HG02943 (cell line): ENCODE measurements around the gene CACNB1.
"Not testable (repeated sequence)": the region's sequence is repeated elsewhere in the genome, so short reads cannot be mapped to it uniquely, and the experiment has no call there.

ENCODE experiments used
- ATAC-seq: cut with Tn5 transposase; IDR thresholded peaks from one replicate; pipeline ENCODE4 v1.9.1; 2021; ENCODE audit warnings: mild to moderate bottlenecking, low read depth, moderate library complexity; ENCODE audit not compliant: unreplicated experiment

Gene CACNB1

GRCh38 chr17:39178536-39178935 lies 18.9 kb downstream of the CACNB1 start:
- ATAC-seq: no peak

- ATAC-seq: no peak
These were observed 20.2 kb downstream of the CACNB1 start for GRCh38 chr17:39177256-39177655.

GRCh38 chr17:39175695-39176093 lies 21.8 kb downstream of the CACNB1 start:
- no peak for ATAC-seq

- no peak for ATAC-seq
These were observed 22.4 kb downstream of the CACNB1 start for GRCh38 chr17:39174920-39175694.

- ATAC-seq: no peak
These were observed 23.8 kb downstream of the CACNB1 start for GRCh38 chr17:39173526-39174274.

GRCh38 chr17:39173080-39173479 lies 24.4 kb downstream of the CACNB1 start:
- no peak for ATAC-seq

GRCh38 chr17:39171933-39172332 lies 25.5 kb downstream of the CACNB1 start:
- no peak for ATAC-seq

GRCh38 chr17:39170558-39170957 lies 26.9 kb downstream of the CACNB1 start:
- ATAC-seq: no peak

- ATAC-seq: no peak
These were observed 27.4 kb downstream of the CACNB1 start for GRCh38 chr17:39170109-39170508.

- no peak for ATAC-seq
These were observed 28.0 kb downstream of the CACNB1 start for GRCh38 chr17:39169518-39169917.

- ATAC-seq: no peak
These were observed 28.4 kb downstream of the CACNB1 start for GRCh38 chr17:39169101-39169500.

- not testable (repeated sequence) for ATAC-seq
These were observed 29.0 kb downstream of the CACNB1 start for GRCh38 chr17:39168503-39168902.

GRCh38 chr17:39167476-39167875 lies 30.0 kb downstream of the CACNB1 start:
- ATAC-seq: no peak

GRCh38 chr17:39166437-39167335 lies 30.8 kb downstream of the CACNB1 start:
- ATAC-seq: no peak

GRCh38 chr17:39165841-39166349 lies 31.6 kb downstream of the CACNB1 start, which contains the start of gene ARL5C:
Gene ARL5C, minus strand, starts transcription at chr17:39166161. Its CDS starts 401 bp downstream, at chr17:39165760.
- no peak for ATAC-seq

- no peak for ATAC-seq
These were observed 32.2 kb downstream of the CACNB1 start for GRCh38 chr17:39165178-39165840.

GRCh38 chr17:39164675-39165143 lies 32.8 kb downstream of the CACNB1 start:
- ATAC-seq: no peak

GRCh38 chr17:39161962-39162361 lies 35.5 kb downstream of the CACNB1 start:
- no peak for ATAC-seq

GRCh38 chr17:39158623-39159022 lies 38.8 kb downstream of the CACNB1 start:
- ATAC-seq: no peak

GRCh38 chr17:39156491-39156890 lies 41.0 kb downstream of the CACNB1 start:
- no peak for ATAC-seq
